Measurements from ENCODE around the gene LRMDA. TPM values are rescaled to one million over a fixed set of nuclear protein-coding genes. Genes with fewer than 3 reads are reported as not detected.

The LRMDA gene
- total and polyA plus RNA-seq, 2 of the 13 experiments (the other 11 are each of a cell fraction or from before 2014, with no cell fraction given), result 13.4 to 22.0 TPM

GRCh38 chr10:75841266-75841665 is 409.8 kb downstream of the LRMDA start (continued):
- TF ChIP-seq PBX3 (CRISPR knock-in tag; IDR thresholded peaks at IDR 0.05; ENCODE audit: borderline replicate concordance) (no peak), KMT2B (CRISPR knock-in tag; IDR thresholded peaks at IDR 0.05) (no peak), CREM (IDR thresholded peaks at IDR 0.05) (no peak), CREM (CRISPR knock-in tag; IDR thresholded peaks at IDR 0.05) (no peak), HDAC6 (IDR thresholded peaks at IDR 0.05; ENCODE audit: low read depth, low read length) (no peak), CSRNP1 (CRISPR knock-in tag; IDR thresholded peaks at IDR 0.05) (no peak), FOXA3 (CRISPR knock-in tag; IDR thresholded peaks at IDR 0.05) (no peak), ZFP36L2 (CRISPR knock-in tag; IDR thresholded peaks at IDR 0.05) (no peak), ZBTB34 (CRISPR knock-in tag; IDR thresholded peaks at IDR 0.05) (no peak), FOXK2 (IDR thresholded peaks at IDR 0.05) (no peak), SKIL (CRISPR knock-in tag; IDR thresholded peaks at IDR 0.05; ENCODE audit: borderline replicate concordance) (no peak), ZNF790 (CRISPR knock-in tag; IDR thresholded peaks at IDR 0.05; ENCODE audit: borderline replicate concordance) (no peak)
- TF ChIP-seq, protein P1, sequence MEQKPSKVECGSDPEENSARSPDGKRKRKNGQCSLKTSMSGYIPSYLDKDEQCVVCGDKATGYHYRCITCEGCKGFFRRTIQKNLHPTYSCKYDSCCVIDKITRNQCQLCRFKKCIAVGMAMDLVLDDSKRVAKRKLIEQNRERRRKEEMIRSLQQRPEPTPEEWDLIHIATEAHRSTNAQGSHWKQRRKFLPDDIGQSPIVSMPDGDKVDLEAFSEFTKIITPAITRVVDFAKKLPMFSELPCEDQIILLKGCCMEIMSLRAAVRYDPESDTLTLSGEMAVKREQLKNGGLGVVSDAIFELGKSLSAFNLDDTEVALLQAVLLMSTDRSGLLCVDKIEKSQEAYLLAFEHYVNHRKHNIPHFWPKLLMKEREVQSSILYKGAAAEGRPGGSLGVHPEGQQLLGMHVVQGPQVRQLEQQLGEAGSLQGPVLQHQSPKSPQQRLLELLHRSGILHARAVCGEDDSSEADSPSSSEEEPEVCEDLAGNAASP (CRISPR knock-in tag; IDR thresholded peaks at IDR 0.05; ENCODE audit: borderline replicate concordance), result no peak
- TF ChIP-seq, protein P2, sequence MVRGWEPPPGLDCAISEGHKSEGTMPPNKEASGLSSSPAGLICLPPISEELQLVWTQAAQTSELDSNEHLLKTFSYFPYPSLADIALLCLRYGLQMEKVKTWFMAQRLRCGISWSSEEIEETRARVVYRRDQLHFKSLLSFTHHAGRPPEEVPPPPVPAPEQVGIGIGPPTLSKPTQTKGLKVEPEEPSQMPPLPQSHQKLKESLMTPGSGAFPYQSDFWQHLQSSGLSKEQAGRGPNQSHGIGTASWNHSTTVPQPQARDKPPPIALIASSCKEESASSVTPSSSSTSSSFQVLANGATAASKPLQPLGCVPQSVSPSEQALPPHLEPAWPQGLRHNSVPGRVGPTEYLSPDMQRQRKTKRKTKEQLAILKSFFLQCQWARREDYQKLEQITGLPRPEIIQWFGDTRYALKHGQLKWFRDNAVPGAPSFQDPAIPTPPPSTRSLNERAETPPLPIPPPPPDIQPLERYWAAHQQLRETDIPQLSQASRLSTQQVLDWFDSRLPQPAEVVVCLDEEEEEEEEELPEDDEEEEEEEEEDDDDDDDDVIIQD (CRISPR knock-in tag; IDR thresholded peaks at IDR 0.05; ENCODE audit: low read depth), result no peak
- TF ChIP-seq, protein P3, sequence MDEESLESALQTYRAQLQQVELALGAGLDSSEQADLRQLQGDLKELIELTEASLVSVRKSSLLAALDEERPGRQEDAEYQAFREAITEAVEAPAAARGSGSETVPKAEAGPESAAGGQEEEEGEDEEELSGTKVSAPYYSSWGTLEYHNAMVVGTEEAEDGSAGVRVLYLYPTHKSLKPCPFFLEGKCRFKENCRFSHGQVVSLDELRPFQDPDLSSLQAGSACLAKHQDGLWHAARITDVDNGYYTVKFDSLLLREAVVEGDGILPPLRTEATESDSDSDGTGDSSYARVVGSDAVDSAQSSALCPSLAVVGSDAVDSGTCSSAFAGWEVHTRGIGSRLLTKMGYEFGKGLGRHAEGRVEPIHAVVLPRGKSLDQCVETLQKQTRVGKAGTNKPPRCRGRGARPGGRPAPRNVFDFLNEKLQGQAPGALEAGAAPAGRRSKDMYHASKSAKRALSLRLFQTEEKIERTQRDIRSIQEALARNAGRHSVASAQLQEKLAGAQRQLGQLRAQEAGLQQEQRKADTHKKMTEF (CRISPR knock-in tag; IDR thresholded peaks at IDR 0.05), result no peak

Data from HepG2 (cell line).